ENCODE results near the gene C11orf86. TPM values are rescaled to one million over a fixed set of nuclear protein-coding genes. Genes with fewer than 3 reads are reported as not detected.

C11orf86 gene
- total and polyA plus RNA-seq, 10 of the 15 experiments (the other 5 are each of a cell fraction or from before 2014, with no cell fraction given): not detected

- 33% methylated on average over 8 of the region's 8 CpGs for WGBS (ENCODE audit: insufficient coverage, insufficient replicate concordance, low lambda C conversion rate, missing lambda C conversion rate)
Measured at GRCh38 chr11:66950112-66950535, 25.0 kb upstream of the C11orf86 start.

More at GRCh38 chr11:66950112-66950535, 25.0 kb upstream of the C11orf86 start:
- DNase-seq (ENCODE audit: low read depth, low spot score): no peak
- no peak for ATAC-seq
- ChIA-PET SMC1A (ENCODE audit: uncharacterized antibody, unreplicated experiment) (interaction anchor here (0.5 kb wide), 1 partner anchor 253 kb away, joined by 3 read pairs; no protein-coding TSS in a partner anchor), RAD21 (ENCODE audit: unreplicated experiment) (no interaction called here), POLR2A (no interaction called here), CTCF (no interaction called here)
- Histone ChIP-seq H3K4me1 (ENCODE audit: control insufficient read depth, insufficient read depth, low read length) (no peaks in the 10 kb centered on the region), H3K79me2 (ENCODE audit: control insufficient read depth, insufficient read depth, low read length) (no peaks in the 10 kb centered on the region), H3K9me3 (replicated peaks; ENCODE audit: control insufficient read depth, insufficient read depth, low read length) (no peaks in the 10 kb centered on the region), H3K36me3 (ENCODE audit: control insufficient read depth in 2 of 2, insufficient read depth in 2 of 2, low read length in 1 of 2) (no peaks in the 10 kb centered on the region), H3K4me2 (ENCODE audit: control insufficient read depth, insufficient read depth) (no peak overlapping the region), H3K4me3 (no peak overlapping the region), H3K27ac (ENCODE audit: control insufficient read depth, insufficient read depth) (no peak overlapping the region), H2AFZ (ENCODE audit: control insufficient read depth, low read depth, low read length) (no peak overlapping the region), H3K27me3 (replicated peaks in 1 of 2; ENCODE audit: control insufficient read depth in 2 of 2, insufficient read depth in 2 of 2, low read length in 1 of 2) (no peaks in the 10 kb centered on the region; a peak in 3 of 4 replicates), H3K9ac (ENCODE audit: control insufficient read depth, insufficient read depth, low read length) (no peak overlapping the region), H4K20me1 (ENCODE audit: control insufficient read depth, insufficient read depth) (no peaks in the 10 kb centered on the region)
- FAIRE-seq: no peak
- intact Hi-C loops (cut with micrococcal nuclease; ENCODE audit: unreplicated experiment) (no loop called here), in situ Hi-C loops (cut with MboI) (no loop called here)
- TF ChIP-seq ZBTB33 (IDR thresholded peaks at IDR 0.05) (no peak), HCFC1 (IDR thresholded peaks at IDR 0.05; ENCODE audit: low read length) (no peak), SPI1 (IDR thresholded peaks at IDR 0.05; ENCODE audit: borderline replicate concordance, insufficient read depth, low read depth, low read length) (no peak), USF1 (IDR thresholded peaks at IDR 0.05; ENCODE audit: borderline replicate concordance, extremely low read length, insufficient read depth, low read depth, low read length) (no peak), POU2F2 (IDR thresholded peaks at IDR 0.05; ENCODE audit: borderline replicate concordance, low read depth, low read length) (no peak), SMARCA5 (IDR thresholded peaks at IDR 0.05) (no peak), JUND (IDR thresholded peaks at IDR 0.05; ENCODE audit: low read depth, low read length) (no peak), IKZF2 (IDR thresholded peaks at IDR 0.05) (no peak), CREB1 (IDR thresholded peaks at IDR 0.05; ENCODE audit: low read depth) (peak; percentile 75; the same call in 1 of the 2 replicates), HDAC6 (IDR thresholded peaks at IDR 0.05; ENCODE audit: unreplicated experiment) (no peak), BCL3 (IDR thresholded peaks at IDR 0.05; ENCODE audit: borderline replicate concordance, insufficient read depth, low read depth, low read length, poor library complexity, severe bottlenecking) (peak; percentile 66), NR2F1 (conservative IDR thresholded peaks at IDR 0.05) (no peak), SRF (IDR thresholded peaks at IDR 0.05; ENCODE audit: low read depth in 2 of 2, low read length in 2 of 2) (no peak)
- no TSS peak for BruUV-seq (replicated peaks)
